ENCODE results near the gene EPHA10. TPM values are rescaled to one million over a fixed set of nuclear protein-coding genes. Genes with fewer than 3 reads are reported as not detected.

Gene EPHA10
- polyA plus RNA-seq, 1 donor from 2014 or later, result 39.4 TPM

DNA sequence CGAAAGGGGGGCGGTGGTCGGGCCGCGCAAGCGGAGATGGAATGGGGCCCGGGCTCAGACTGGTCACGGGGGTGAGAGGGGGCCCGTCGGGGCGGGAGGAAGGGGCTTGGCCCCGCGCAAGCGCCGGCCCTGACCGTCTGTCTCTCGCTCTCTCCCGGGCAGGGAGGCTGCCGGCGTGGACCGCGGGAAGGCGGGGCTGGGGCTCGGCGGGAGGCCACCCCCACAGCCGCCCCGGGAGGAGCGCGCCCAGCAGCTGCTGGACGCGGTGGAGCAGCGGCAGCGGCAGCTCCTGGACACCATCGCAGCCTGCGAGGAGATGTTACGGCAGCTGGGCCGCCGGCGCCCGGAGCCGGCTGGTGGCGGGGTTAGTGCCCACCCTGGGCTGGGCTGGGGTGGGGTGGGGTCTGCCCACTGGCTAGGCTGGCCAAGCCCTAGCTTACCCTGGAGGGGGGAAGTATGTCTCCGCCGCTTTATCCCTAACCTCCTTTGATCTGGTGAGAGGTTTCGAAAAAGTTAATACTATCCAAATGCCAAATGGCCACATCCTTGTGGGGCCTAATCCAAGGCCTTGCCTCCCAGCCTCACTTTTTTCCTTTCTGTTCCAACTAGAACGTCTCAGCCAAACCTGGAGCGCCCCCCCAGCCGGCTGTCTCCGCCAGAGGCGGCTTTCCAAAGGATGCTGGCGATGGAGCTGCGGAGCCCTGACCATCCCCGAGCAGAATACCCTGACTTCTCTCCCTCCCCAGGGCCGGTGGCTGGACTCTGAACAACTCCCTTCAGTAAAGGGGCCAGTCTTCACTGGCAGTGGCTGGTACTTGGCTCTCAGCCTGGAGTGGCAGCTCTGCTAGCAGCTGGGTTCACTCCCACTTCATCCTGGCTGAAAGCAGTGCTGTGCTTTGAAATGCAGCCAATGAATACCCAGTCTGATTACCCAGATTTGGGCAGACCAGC lies 43.7 kb upstream of the EPHA10 start (continued):
- TF ChIP-seq RAD21 (conservative IDR thresholded peaks at IDR 0.05), result no peak
- TF ChIP-seq EZH2 (IDR thresholded peaks at IDR 0.05; ENCODE audit: borderline replicate concordance, insufficient read depth, low read length, poor library complexity, severe bottlenecking), result no peak
- no peak for TF ChIP-seq POLR2AphosphoS5 (IDR thresholded peaks at IDR 0.05)

DNA sequence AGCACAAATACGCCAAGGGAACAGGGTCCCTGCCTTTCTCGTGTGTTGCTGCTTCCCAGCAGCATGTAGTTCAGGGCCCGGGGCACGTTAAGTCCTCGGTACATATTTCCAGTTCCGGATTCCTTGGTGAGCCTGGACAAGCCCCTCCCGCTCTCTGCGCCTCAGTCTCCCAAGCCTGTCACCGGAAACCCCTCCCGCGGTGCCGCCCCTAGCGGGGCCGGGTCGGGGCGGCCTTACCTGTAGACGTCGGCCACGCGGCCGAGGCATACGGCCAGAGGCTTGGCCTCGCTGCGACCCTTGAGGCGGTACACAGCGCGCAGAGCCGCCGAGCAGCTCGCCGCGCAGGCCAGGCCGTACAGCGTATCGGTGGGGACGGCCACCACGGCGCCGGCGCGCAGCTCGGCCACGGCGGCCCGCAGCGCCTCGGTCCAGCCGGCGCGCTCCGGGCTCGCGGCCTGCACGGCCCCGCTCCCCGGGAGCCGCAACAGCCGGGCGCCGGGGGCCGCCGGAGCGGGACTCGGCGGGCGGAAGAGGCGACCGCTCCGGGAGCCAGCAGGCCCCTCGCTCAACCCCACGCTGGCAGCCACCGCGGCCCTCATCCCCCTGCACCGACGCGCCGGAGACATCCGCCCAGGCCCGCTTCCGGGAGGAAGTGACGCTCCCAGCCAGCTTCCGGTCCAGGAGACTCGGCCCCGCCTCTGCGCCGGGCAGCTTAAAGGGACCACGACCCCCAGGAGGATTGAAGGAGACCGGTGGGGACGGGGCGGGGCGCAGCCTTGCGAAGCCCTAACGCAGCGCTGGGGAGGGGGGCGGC lies 42.8 kb upstream of the EPHA10 start, which contains the start of the genes C1orf122 and YRDC:
Gene C1orf122 (plus strand): TSS at position 236 of the 814 bp plus-strand sequence. CDS start 615 bp downstream, outside the sequence.
Gene YRDC (minus strand): TSS at position 654 of the 814 bp plus-strand sequence. CDS start 28 bp downstream, at position 626.
- Histone ChIP-seq H2AFZ (ENCODE audit: low read depth, low read length) (peak within 1 kb of the TSS; percentile 43), H3K79me2 (replicated peaks; ENCODE audit: insufficient read depth, low read length) (peaks cover 16% of the 10 kb centered on the region), H4K20me1 (ENCODE audit: insufficient read depth) (no peaks in the 10 kb centered on the region), H3K27me3 (ENCODE audit: insufficient read depth, low read depth, low read length) (no peaks in the 10 kb centered on the region), H3K9me3 (ENCODE audit: low read length) (no peaks in the 10 kb centered on the region), H3K27ac (ENCODE audit: low read length) (peak within 1 kb of the TSS; percentile 85), H3K9ac (ENCODE audit: low read length) (peak within 1 kb of the TSS; percentile 87), H3K36me3 (ENCODE audit: insufficient read depth, low read length) (peaks cover 9% of the 10 kb centered on the region), H3F3A (ENCODE audit: insufficient read depth, low read length, poor library complexity, severe bottlenecking) (no peaks in the 10 kb centered on the region), H3K9me2 (ENCODE audit: insufficient read depth, low read length) (no peaks in the 10 kb centered on the region), H3K4me2 (ENCODE audit: low read length) (peak within 1 kb of the TSS; percentile 59), H3K4me3 (ENCODE audit: low read length) (peak within 1 kb of the TSS; percentile 88)
- TF ChIP-seq POLR2AphosphoS5 (IDR thresholded peaks at IDR 0.05) (peak; percentile 90), RAD21 (conservative IDR thresholded peaks at IDR 0.05) (no peak), MXI1 (conservative IDR thresholded peaks at IDR 0.05; ENCODE audit: poor library complexity, severe bottlenecking) (peak; percentile 84), EZH2 (IDR thresholded peaks at IDR 0.05; ENCODE audit: borderline replicate concordance, insufficient read depth, low read length, poor library complexity, severe bottlenecking) (no peak)
- TF ChIP-seq, protein P1, sequence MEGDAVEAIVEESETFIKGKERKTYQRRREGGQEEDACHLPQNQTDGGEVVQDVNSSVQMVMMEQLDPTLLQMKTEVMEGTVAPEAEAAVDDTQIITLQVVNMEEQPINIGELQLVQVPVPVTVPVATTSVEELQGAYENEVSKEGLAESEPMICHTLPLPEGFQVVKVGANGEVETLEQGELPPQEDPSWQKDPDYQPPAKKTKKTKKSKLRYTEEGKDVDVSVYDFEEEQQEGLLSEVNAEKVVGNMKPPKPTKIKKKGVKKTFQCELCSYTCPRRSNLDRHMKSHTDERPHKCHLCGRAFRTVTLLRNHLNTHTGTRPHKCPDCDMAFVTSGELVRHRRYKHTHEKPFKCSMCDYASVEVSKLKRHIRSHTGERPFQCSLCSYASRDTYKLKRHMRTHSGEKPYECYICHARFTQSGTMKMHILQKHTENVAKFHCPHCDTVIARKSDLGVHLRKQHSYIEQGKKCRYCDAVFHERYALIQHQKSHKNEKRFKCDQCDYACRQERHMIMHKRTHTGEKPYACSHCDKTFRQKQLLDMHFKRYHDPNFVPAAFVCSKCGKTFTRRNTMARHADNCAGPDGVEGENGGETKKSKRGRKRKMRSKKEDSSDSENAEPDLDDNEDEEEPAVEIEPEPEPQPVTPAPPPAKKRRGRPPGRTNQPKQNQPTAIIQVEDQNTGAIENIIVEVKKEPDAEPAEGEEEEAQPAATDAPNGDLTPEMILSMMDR (IDR thresholded peaks at IDR 0.05; ENCODE audit: poor library complexity, severe bottlenecking), result no peak

DNA sequence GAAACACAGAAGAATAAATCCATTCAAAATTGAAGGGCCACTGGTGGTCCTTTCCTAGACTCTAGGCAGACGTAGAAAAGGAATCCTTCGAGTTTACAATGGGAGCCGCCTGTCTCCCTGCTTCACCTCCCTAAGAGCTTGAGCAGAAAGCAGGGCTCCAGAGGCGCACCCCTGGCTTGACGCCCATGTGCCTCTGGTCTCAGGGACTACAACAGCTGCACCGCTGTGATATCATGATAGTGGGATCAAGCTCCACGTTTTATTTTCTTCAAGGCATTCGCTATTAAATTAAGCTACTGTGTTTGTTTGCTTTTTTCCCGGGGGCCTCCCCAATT lies 42.3 kb upstream of the EPHA10 start:
- Histone ChIP-seq H2AFZ (ENCODE audit: low read depth, low read length) (no peak overlapping the region), H3K4me2 (ENCODE audit: low read length) (peak overlapping the region; percentile 59), H3K79me2 (replicated peaks; ENCODE audit: insufficient read depth, low read length) (peaks cover 16% of the 10 kb centered on the region), H3K9ac (ENCODE audit: low read length) (peak overlapping the region; percentile 87), H3K27me3 (ENCODE audit: insufficient read depth, low read depth, low read length) (no peaks in the 10 kb centered on the region), H4K20me1 (ENCODE audit: insufficient read depth) (no peaks in the 10 kb centered on the region), H3K9me3 (ENCODE audit: low read length) (no peaks in the 10 kb centered on the region), H3K9me2 (ENCODE audit: insufficient read depth, low read length) (no peaks in the 10 kb centered on the region), H3K36me3 (ENCODE audit: insufficient read depth, low read length) (peaks cover 9% of the 10 kb centered on the region), H3F3A (ENCODE audit: insufficient read depth, low read length, poor library complexity, severe bottlenecking) (no peaks in the 10 kb centered on the region), H3K27ac (ENCODE audit: low read length) (peak overlapping the region; percentile 54), H3K4me3 (ENCODE audit: low read length) (peak overlapping the region; percentile 88)
- TF ChIP-seq, protein P2, sequence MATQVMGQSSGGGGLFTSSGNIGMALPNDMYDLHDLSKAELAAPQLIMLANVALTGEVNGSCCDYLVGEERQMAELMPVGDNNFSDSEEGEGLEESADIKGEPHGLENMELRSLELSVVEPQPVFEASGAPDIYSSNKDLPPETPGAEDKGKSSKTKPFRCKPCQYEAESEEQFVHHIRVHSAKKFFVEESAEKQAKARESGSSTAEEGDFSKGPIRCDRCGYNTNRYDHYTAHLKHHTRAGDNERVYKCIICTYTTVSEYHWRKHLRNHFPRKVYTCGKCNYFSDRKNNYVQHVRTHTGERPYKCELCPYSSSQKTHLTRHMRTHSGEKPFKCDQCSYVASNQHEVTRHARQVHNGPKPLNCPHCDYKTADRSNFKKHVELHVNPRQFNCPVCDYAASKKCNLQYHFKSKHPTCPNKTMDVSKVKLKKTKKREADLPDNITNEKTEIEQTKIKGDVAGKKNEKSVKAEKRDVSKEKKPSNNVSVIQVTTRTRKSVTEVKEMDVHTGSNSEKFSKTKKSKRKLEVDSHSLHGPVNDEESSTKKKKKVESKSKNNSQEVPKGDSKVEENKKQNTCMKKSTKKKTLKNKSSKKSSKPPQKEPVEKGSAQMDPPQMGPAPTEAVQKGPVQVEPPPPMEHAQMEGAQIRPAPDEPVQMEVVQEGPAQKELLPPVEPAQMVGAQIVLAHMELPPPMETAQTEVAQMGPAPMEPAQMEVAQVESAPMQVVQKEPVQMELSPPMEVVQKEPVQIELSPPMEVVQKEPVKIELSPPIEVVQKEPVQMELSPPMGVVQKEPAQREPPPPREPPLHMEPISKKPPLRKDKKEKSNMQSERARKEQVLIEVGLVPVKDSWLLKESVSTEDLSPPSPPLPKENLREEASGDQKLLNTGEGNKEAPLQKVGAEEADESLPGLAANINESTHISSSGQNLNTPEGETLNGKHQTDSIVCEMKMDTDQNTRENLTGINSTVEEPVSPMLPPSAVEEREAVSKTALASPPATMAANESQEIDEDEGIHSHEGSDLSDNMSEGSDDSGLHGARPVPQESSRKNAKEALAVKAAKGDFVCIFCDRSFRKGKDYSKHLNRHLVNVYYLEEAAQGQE (IDR thresholded peaks at IDR 0.05; ENCODE audit: borderline replicate concordance), result no peak
